ENCODE results near the gene APOM. TPM values are rescaled to one million over a fixed set of nuclear protein-coding genes. Genes with fewer than 3 reads are reported as not detected.
A peak's percentile ranks its signal among the peaks of the same experiment; 100 is the strongest.

Gene APOM
- total and polyA plus RNA-seq, 2 of the 4 experiments (the other 2 are of a cell fraction): 1.4 to 3.8 TPM

DNA sequence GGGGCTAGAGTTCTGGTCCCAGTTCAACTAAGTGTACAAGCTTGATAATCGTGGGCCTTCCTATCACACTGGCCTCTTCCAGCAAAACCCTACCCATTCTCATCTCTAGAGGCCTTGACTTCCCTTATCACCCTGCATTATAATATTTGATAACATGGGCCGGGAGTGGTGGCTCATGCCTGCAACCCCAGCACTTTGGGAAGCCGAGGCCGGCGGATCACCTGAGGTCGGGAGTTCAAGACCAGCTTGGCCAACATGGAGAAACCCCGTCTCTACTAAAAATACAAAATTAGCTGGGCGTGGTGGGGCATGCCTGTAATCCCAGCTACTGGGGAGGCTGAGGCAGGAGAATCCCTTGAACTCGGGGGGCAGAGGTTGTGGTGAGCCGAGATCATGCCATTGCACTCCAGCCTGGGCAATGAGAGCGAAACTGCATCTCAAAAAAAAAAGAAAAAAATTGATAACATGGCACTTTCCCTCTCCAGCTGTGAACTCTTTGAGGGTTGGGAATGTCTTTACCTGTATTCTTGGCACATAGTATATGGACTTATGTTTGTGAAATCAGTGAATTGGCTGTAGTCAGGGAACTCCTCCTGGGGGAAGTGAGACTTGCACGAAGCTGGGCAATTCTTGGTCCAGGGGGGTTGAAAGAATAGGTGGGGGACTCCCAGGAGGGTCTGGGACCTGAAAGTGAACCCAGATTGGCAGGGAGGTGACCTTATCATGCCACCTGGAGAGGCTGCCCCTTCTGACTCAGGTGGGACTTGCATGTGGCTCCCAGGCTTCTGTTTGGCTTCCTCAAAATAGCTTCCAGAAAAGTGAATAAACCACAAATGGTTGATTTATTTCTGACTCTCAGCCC lies 5.8 kb downstream of the APOM start:
- TF ChIP-seq MXI1 (IDR thresholded peaks at IDR 0.05; ENCODE audit: borderline replicate concordance, low read depth, low read length) (no peak), RAD21 (IDR thresholded peaks at IDR 0.05; ENCODE audit: low read length) (no peak), FOS (IDR thresholded peaks at IDR 0.05; ENCODE audit: low read depth, low read length) (no peak), RFX5 (IDR thresholded peaks at IDR 0.05; ENCODE audit: low read depth, low read length) (no peak), MAFK (IDR thresholded peaks at IDR 0.05; ENCODE audit: low read depth, low read length) (no peak), CEBPB (IDR thresholded peaks at IDR 0.05; ENCODE audit: low read depth, low read length) (no peak), MAZ (IDR thresholded peaks at IDR 0.05; ENCODE audit: borderline replicate concordance, low read depth, low read length) (no peak), POLR2A (IDR thresholded peaks at IDR 0.05; ENCODE audit: low read depth, low read length) (no peak)
- peaks cover 21% of the 10 kb centered on the region for H3K4me1 ChIP-seq (ENCODE audit: control insufficient read depth, insufficient read depth, low read length)
- H3K9ac ChIP-seq (ENCODE audit: low read depth, low read length): peak overlapping the region; percentile 63
- no peak overlapping the region for H2BK15ac ChIP-seq (ENCODE audit: low read depth, low read length)
- peak overlapping the region; percentile 42 for H2BK5ac ChIP-seq (ENCODE audit: low read depth, low read length, poor library complexity, severe bottlenecking)
- peaks cover 15% of the 10 kb centered on the region for H3K36me3 ChIP-seq (ENCODE audit: control insufficient read depth, insufficient read depth, low read length)
- ChIA-PET CTCF (interaction anchor here (0.6 kb wide), 1 partner anchor 115 kb away, joined by 3 read pairs; the partner anchor contains the start of gene ATP6V1G2), POLR2A (ENCODE audit: unreplicated experiment) (interaction anchor here (0.6 to 1.2 kb wide), 3 partner anchors 10 to 42 kb away, joined by 3 to 11 read pairs (median 3); partner anchors contain the start of genes ABHD16A and BAG6)
- H3K23ac ChIP-seq (ENCODE audit: low read depth, low read length): peak overlapping the region; percentile 55; the same call in 1 of the 2 replicates
- H4K8ac ChIP-seq (ENCODE audit: low read depth in 2 of 2, low read length in 2 of 2): peak overlapping the region; percentile 75 to 95; a peak in 3 of 4 replicates
- DNase-seq (no peak), ATAC-seq (ENCODE audit: low read depth) (no peak)
- H3K4me2 ChIP-seq (ENCODE audit: low read depth, low read length): peak overlapping the region; percentile 82
- no peaks in the 10 kb centered on the region for H3K27me3 ChIP-seq (ENCODE audit: control insufficient read depth, insufficient read depth, low read length)
- H2BK20ac ChIP-seq (ENCODE audit: low read depth, low read length): no peak overlapping the region
- 100% methylated on average over 1 of the region's 12 CpGs; no CpG with 5 or more reads in 1 of the 2 experiments for WGBS, 2 experiments (ENCODE audit: extremely low coverage in 2 of 2, insufficient read length in 1 of 2)
- peak overlapping the region; percentile 57 for H3K14ac ChIP-seq (replicated peaks; ENCODE audit: low read depth, low read length)
- H4K5ac ChIP-seq (ENCODE audit: low read depth, low read length): no peak overlapping the region
- H2AK9ac ChIP-seq (replicated peaks; ENCODE audit: low read depth, low read length, poor library complexity): peak overlapping the region; percentile 53
- H3K9me3 ChIP-seq (ENCODE audit: control insufficient read depth, insufficient read depth, low read length): no peaks in the 10 kb centered on the region
- H4K20me1 ChIP-seq (ENCODE audit: insufficient read depth, low read length): peaks cover 17% of the 10 kb centered on the region
- peaks cover 23 to 81% of the 10 kb centered on the region in 2 experiments; a peak in 3 of 4 replicates for H3K79me1 ChIP-seq (ENCODE audit: low read depth in 1 of 2, low read length in 2 of 2)
- H3K27ac ChIP-seq (ENCODE audit: insufficient read depth, low read length): peak overlapping the region; percentile 68; the same call in 1 of the 2 replicates
- H3K56ac ChIP-seq (ENCODE audit: extremely low read depth, insufficient read depth, low read length): no peak overlapping the region
- no peak overlapping the region; the same call in 1 of the 2 replicates for H2AK5ac ChIP-seq (ENCODE audit: low read depth, low read length)
- H4K91ac ChIP-seq (ENCODE audit: insufficient read depth, low read depth, low read length): peak overlapping the region; percentile 41
- peaks cover 17% of the 10 kb centered on the region; the same call in 1 of the 2 replicates for H3K9me1 ChIP-seq (ENCODE audit: insufficient read depth, low read length)
- dilution Hi-C loops (cut with HindIII; ENCODE audit: low sequenced_read_pairs, unreplicated experiment): no loop called here
- no TSS peak for BruUV-seq (replicated peaks)
- in situ Hi-C loops (cut with MboI; ENCODE audit: low sequenced_read_pairs): no loop called here
- no peak overlapping the region for H3K18ac ChIP-seq (ENCODE audit: low read depth, low read length)
- peak overlapping the region; percentile 88 for H2AFZ ChIP-seq (replicated peaks; ENCODE audit: low read length, poor library complexity)
- no peak overlapping the region for H3K4me3 ChIP-seq (ENCODE audit: insufficient read depth, low read depth, low read length)
- H3K4ac ChIP-seq (ENCODE audit: low read depth, low read length): peak overlapping the region; percentile 78
- no peak overlapping the region for H2BK120ac ChIP-seq (ENCODE audit: low read depth, low read length)
- intact Hi-C loops (cut with micrococcal nuclease): loop anchor here (5.0 kb wide), 1 partner anchor 171 kb away; no protein-coding TSS in a partner anchor

Data from IMR-90 (cell line).